AG04449 (cell line): Measurements from ENCODE around the gene LRMDA.

Experiments
- CTCF ChIA-PET: fragments of 350-600 bp; formaldehyde crosslinking; extraction: SDS; loops from one replicate; lab custom pipeline; 2021; ENCODE audit warnings: antibody characterized with exemption; lab: Yijun Ruan, JAX
- POLR2A ChIA-PET: fragments of 400-600, 350-600 bp; formaldehyde crosslinking; extraction: SDS; loops from one replicate; lab custom pipeline; 2020; ENCODE audit warnings: antibody characterized with exemption, inconsistent platforms; lab: Yijun Ruan, JAX
- DNase-seq: peaks from one replicate; pipeline ENCODE4 v3.0.0-alpha.2; 2010; ENCODE audit warnings: low read depth, low spot score
- H3K4me3 ChIP-seq: 2 replicates; pipeline ENCODE4 v1.5.1; 2011; ENCODE audit warnings: low read depth, mild to moderate bottlenecking, control low read depth, low read length
- TF ChIP-seq, protein P1 (sequence below): IDR thresholded peaks from one replicate; pipeline ENCODE4 v1.5.1; 2011; ENCODE audit warnings: mild to moderate bottlenecking, moderate library complexity, low read length, control low read depth, inconsistent platforms; ENCODE audit not compliant: insufficient read depth; ENCODE audit errors: missing control alignments

LRMDA gene

DNA sequence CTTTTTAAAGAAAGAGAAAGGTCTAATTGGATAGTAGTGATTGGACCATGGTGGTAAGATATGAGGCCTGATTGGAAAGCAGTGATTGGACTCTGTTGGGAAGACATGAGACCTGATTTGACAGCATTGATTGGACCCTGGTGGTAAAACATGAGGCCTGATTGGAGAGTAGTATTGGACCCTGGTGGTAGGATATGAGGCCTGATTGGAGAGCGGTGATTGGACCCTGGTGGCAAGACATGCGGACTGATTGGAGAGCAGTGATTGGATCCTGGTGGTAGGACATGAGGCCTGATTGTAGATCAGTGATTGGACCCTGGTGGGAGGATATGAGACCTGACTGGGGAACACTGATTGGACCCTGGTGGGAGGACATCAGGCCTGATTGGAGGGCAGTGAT is 444.3 kb downstream of the LRMDA start:
- POLR2A ChIA-PET: no interaction called here

DNA sequence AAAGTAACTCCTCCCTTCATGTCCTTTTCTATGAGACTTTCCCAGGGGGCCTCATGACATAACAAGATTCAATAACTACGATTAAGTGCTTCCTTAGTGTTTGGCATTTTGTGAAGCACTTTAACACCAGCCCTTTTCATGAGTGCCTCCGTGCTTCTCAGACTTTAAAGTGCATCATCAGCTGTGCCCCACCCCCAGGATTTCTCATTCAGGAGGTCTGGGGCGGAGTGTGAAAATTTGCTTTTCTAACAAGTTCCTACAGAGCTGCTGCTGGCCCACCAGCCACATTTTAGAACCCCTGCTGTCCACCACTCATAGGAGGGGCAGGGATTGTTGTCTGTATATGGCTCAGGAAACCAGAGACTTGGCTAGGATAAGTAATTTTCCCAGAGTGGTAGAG is 445.3 kb downstream of the LRMDA start:
- no peak for DNase-seq
- ChIA-PET CTCF (no interaction called here), POLR2A (no interaction called here)
- TF ChIP-seq, protein P1, sequence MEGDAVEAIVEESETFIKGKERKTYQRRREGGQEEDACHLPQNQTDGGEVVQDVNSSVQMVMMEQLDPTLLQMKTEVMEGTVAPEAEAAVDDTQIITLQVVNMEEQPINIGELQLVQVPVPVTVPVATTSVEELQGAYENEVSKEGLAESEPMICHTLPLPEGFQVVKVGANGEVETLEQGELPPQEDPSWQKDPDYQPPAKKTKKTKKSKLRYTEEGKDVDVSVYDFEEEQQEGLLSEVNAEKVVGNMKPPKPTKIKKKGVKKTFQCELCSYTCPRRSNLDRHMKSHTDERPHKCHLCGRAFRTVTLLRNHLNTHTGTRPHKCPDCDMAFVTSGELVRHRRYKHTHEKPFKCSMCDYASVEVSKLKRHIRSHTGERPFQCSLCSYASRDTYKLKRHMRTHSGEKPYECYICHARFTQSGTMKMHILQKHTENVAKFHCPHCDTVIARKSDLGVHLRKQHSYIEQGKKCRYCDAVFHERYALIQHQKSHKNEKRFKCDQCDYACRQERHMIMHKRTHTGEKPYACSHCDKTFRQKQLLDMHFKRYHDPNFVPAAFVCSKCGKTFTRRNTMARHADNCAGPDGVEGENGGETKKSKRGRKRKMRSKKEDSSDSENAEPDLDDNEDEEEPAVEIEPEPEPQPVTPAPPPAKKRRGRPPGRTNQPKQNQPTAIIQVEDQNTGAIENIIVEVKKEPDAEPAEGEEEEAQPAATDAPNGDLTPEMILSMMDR: no peak
- H3K4me3 ChIP-seq: no peak overlapping the region

More for the DNA sequence above, 444.3 kb downstream of the LRMDA start:
- CTCF ChIA-PET: no interaction called here
- H3K4me3 ChIP-seq: no peak overlapping the region
- no peak for DNase-seq
- TF ChIP-seq, protein P1: no peak

DNA sequence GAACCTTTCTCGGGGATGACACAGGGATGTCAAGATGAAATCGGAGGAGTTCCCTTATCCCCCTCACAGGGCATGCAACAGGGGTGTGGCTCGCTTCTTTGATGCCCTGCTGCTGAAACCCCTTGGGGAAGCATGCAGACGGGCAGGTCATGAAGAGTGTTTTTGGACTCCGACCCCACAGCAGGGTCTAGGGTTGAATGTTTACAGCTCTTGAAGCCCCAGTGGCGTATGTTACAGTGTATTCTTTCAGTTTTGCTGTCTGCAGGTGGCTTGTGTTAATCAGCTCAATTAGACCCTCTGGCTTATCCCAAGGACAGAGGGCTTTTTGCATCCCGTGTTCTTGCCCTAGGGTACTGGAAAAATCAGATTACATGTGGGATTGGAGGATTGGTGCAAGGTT is 446.5 kb downstream of the LRMDA start:
- no peak for DNase-seq
- ChIA-PET CTCF (no interaction called here), POLR2A (no interaction called here)
- H3K4me3 ChIP-seq: no peak overlapping the region
- TF ChIP-seq, protein P1: no peak

DNA sequence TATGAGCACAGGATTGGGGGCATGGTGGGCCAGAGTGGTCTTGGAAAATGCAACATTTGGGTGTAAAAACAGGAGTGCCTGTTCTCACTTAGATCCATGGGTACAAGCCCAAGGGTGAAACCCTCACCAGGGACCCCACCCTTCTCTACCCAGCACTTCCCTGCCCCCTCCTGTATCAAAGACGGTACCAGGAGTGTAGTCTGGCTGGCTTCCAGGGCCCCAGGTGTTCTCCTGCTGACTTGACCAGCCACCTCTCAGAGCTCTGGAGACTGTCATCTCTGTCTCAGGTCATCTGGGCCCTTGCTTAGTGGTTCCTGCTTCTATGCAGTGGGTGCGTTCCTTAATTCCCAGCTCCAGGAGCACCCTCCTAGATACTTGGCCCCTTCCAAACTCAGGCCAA is 447.2 kb downstream of the LRMDA start:
- TF ChIP-seq, protein P1: no peak
- ChIA-PET POLR2A (no interaction called here), CTCF (no interaction called here)
- DNase-seq: no peak
- H3K4me3 ChIP-seq: no peak overlapping the region

DNA sequence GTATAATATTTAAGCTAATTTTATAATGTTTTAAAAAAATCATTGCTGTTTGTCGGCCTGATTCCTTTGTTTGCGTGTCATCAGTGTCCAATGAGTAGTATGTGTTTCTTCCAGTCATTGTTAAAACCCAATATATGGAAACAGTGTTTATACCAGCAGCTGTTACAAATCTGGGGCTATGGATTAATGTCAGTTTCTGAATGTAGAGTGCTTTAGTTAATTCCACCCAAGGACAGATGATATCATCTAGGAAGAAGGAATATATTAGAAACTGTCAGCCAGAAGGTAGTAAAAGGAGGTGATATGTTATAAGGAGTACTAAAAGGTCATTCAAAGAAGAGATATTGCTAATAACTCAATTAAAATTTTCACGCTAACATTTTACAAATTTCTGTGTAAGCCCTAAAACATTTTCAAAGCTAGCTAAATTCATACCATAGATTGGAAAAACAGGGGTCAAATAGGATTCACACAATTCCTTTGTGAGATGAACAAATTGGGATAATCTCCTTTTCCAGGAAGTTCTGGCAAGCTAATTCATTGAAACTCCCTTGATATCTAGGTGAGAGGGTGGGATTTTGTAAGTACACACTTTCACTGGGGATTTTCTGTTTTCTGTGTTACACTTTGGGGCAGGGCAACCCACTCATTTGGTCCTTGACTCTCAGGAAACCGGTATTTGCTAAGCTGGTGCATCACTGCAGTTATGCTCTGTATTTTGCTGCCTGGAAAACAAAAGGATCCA is 448.8 kb downstream of the LRMDA start:
- CTCF ChIA-PET: no interaction called here
- POLR2A ChIA-PET: no interaction called here
- no peak overlapping the region for H3K4me3 ChIP-seq
- TF ChIP-seq, protein P1: no peak
- DNase-seq: no peak

DNA sequence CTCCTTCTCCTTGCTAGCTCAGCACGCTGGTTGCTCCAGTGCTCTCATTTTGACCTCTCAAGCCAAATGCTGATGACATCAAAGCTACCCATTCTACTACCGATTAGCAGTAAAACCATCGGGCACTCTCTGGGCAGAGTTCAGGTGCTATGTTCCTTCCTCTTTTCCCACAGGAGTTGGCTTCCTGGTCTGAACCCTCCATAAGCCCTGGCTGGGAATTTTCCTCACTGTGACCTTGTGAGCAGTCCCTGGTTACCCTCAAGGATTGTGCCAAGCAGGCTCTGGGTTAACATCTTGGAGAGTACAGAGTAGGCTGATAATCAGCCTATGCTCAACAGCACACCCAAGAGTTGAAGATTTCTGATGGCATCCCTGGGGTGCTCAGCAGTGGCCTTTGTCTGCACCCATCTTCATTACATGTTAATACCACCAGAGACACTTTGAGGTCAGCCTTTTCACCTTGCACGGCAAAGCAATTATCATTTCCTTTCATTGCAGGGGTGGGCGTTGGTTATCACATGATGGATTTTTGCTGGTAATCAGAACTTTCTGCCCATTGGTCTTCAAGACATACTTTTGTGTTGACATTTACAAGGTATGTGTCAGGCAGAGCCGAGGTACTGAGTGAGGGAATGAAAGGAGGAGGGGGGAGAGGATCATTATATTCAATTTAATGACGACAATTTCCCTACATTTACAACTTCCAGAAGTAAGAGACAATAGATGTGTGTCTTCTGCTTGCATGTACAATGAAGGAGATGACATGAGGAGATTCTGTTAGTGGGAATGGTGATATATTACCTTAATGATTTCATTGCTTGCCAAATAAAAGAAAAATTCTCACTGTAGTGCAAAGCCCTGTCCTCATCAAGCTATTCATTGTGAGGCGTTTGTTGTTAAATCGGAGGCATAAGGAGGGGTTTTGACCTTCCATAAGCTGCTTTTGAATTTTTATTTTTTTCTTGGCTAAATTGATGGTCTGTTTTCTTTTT is 452.0 kb downstream of the LRMDA start:
- POLR2A ChIA-PET: no interaction called here
- CTCF ChIA-PET: no interaction called here
- DNase-seq: no peak
- no peak overlapping the region for H3K4me3 ChIP-seq
- TF ChIP-seq, protein P1: no peak
